ENCODE results near the gene NSD1.
"Not testable (repeated sequence)": the region's sequence is repeated elsewhere in the genome, so short reads cannot be mapped to it uniquely, and the experiment has no call there.

NSD1 gene

GRCh38 chr5:177231479-177232250 is 98.1 kb downstream of the NSD1 start:
- no peak for DNase-seq (ENCODE audit: low read depth)

GRCh38 chr5:177232358-177232757 is 98.8 kb downstream of the NSD1 start:
- no peak for DNase-seq (ENCODE audit: low read depth)

- peak; percentile 5 for DNase-seq (ENCODE audit: low read depth)
These were observed 99.2 kb downstream of the NSD1 start for GRCh38 chr5:177232761-177233160.

GRCh38 chr5:177233206-177233605 is 99.6 kb downstream of the NSD1 start:
- no peak for DNase-seq (ENCODE audit: low read depth)

- DNase-seq (ENCODE audit: low read depth), result no peak
These were observed 100.2 kb downstream of the NSD1 start for GRCh38 chr5:177233802-177234201.

GRCh38 chr5:177234841-177235240 is 101.3 kb downstream of the NSD1 start:
- no peak for DNase-seq (ENCODE audit: low read depth)

- DNase-seq (ENCODE audit: low read depth), result no peak
These were observed 108.2 kb downstream of the NSD1 start for GRCh38 chr5:177241768-177242167.

- no peak for DNase-seq (ENCODE audit: low read depth)
These were observed 108.7 kb downstream of the NSD1 start for GRCh38 chr5:177242304-177242703.

- DNase-seq (ENCODE audit: low read depth), result no peak
These were observed 116.4 kb downstream of the NSD1 start for GRCh38 chr5:177249761-177250537.

GRCh38 chr5:177253252-177253651 is 119.7 kb downstream of the NSD1 start:
- DNase-seq (ENCODE audit: low read depth), result no peak

GRCh38 chr5:177256296-177256695 is 122.7 kb downstream of the NSD1 start:
- peak; percentile 2 for DNase-seq (ENCODE audit: low read depth)

GRCh38 chr5:177258711-177259110 is 125.1 kb downstream of the NSD1 start:
- not testable (repeated sequence) for DNase-seq (ENCODE audit: low read depth)

- DNase-seq (ENCODE audit: low read depth), result no peak
These were observed 127.4 kb downstream of the NSD1 start for GRCh38 chr5:177260961-177261360.

GRCh38 chr5:177261510-177261909 is 127.9 kb downstream of the NSD1 start:
- DNase-seq (ENCODE audit: low read depth), result no peak

GRCh38 chr5:177264178-177264577 is 130.6 kb downstream of the NSD1 start:
- DNase-seq (ENCODE audit: low read depth), result no peak

GRCh38 chr5:177265395-177265794 is 131.8 kb downstream of the NSD1 start:
- DNase-seq (ENCODE audit: low read depth), result no peak

GRCh38 chr5:177269232-177269895 is 135.8 kb downstream of the NSD1 start:
- DNase-seq (ENCODE audit: low read depth), result no peak

- DNase-seq (ENCODE audit: low read depth), result no peak
These were observed 136.4 kb downstream of the NSD1 start for GRCh38 chr5:177269976-177270375.

GRCh38 chr5:177270653-177271052 is 137.1 kb downstream of the NSD1 start:
- no peak for DNase-seq (ENCODE audit: low read depth)

- DNase-seq (ENCODE audit: low read depth), result no peak
These were observed 137.5 kb downstream of the NSD1 start for GRCh38 chr5:177271113-177271512.

- no peak for DNase-seq (ENCODE audit: low read depth)
These were observed 142.3 kb downstream of the NSD1 start for GRCh38 chr5:177275883-177276282.

GRCh38 chr5:177276886-177277285 is 143.3 kb downstream of the NSD1 start:
- DNase-seq (ENCODE audit: low read depth), result no peak

GRCh38 chr5:177288191-177288590 is 154.6 kb downstream of the NSD1 start:
- no peak for DNase-seq (ENCODE audit: low read depth)
